HG02943 (cell line): ENCODE data around the gene TMEM131.
"Not testable (repeated sequence)": the region's sequence is repeated elsewhere in the genome, so short reads cannot be mapped to it uniquely, and the experiment has no call there.

ENCODE experiments used
- ATAC-seq: cut with Tn5 transposase; IDR thresholded peaks from one replicate; pipeline ENCODE4 v1.9.1; 2021; ENCODE audit warnings: mild to moderate bottlenecking, low read depth, moderate library complexity; ENCODE audit not compliant: unreplicated experiment

The TMEM131 gene, protein sequence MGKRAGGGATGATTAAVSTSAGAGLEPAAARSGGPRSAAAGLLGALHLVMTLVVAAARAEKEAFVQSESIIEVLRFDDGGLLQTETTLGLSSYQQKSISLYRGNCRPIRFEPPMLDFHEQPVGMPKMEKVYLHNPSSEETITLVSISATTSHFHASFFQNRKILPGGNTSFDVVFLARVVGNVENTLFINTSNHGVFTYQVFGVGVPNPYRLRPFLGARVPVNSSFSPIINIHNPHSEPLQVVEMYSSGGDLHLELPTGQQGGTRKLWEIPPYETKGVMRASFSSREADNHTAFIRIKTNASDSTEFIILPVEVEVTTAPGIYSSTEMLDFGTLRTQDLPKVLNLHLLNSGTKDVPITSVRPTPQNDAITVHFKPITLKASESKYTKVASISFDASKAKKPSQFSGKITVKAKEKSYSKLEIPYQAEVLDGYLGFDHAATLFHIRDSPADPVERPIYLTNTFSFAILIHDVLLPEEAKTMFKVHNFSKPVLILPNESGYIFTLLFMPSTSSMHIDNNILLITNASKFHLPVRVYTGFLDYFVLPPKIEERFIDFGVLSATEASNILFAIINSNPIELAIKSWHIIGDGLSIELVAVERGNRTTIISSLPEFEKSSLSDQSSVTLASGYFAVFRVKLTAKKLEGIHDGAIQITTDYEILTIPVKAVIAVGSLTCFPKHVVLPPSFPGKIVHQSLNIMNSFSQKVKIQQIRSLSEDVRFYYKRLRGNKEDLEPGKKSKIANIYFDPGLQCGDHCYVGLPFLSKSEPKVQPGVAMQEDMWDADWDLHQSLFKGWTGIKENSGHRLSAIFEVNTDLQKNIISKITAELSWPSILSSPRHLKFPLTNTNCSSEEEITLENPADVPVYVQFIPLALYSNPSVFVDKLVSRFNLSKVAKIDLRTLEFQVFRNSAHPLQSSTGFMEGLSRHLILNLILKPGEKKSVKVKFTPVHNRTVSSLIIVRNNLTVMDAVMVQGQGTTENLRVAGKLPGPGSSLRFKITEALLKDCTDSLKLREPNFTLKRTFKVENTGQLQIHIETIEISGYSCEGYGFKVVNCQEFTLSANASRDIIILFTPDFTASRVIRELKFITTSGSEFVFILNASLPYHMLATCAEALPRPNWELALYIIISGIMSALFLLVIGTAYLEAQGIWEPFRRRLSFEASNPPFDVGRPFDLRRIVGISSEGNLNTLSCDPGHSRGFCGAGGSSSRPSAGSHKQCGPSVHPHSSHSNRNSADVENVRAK (N-terminal part only)

DNA sequence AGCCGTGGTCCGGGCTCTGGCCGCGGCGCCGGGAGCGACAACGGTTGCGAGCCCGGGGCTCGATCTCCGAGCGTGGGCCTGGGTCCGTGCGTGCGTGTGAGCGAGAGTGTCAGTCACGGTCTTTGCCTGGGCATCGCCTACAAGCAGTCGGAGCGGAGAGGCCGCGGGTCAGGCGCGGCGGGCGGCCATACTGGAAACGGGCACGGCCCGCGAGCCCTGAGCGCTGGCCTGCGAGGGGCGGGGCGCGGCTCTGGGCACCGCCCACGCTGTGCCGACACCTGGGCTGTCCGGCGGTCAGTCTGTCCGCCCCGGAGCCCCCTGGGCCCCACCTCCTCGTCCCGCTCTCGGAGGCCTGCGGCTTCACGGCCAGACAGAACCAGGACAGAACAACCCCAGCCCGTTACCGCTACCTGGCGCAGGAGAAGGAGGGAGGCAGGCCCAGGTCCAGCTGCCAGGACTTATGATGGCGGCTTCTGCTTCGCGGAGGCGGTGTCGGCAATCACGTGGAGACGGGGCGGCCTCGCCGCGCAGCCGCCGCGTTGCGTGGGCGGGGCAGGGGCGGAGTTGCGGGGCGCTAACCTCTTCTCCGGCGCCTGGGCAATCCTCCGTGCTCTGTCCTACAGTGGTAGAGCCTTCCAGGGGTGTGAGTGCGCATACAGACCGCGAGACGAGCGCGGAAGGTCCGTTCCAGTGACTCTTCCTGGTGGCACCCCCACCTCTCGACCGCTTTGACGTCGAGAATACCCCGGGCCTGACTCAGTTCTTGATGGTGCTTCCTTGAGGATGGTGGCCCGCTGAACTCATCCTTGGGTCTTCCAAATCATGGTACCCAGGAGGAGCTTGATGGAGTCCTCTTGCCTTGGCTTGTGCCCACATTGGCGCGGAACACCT is at the start of gene TMEM131:
Gene TMEM131, minus strand, starts transcription at position 215 of the 891 bp plus-strand sequence. CDS start 286 bp downstream, outside the sequence.
- ATAC-seq = peak; percentile 81

DNA sequence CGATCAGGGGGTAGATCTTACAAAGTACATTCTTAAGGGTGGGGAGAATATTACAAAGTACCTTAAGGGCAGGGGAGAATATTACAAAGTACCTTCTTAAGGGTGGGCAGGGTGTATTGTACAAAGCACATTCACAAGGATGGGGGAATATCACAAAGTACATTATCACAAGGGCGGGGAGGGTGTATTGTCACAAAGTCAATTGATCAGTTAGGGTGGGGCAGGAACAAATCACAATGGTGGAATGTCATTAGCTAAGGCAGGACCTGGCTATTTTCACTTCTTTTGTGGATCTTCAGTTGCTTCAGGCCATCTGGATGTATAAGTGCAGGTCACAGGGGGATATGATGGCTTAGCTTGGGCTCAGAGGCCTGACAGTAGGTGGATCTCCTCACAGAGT is 49.0 kb upstream of the TMEM131 start:
- ATAC-seq = not testable (repeated sequence)

GRCh38 chr2:98043101-98043500 is 47.4 kb upstream of the TMEM131 start:
- ATAC-seq = no peak

- no peak for ATAC-seq
Observed at GRCh38 chr2:98040331-98040939, 44.7 kb upstream of the TMEM131 start.

DNA sequence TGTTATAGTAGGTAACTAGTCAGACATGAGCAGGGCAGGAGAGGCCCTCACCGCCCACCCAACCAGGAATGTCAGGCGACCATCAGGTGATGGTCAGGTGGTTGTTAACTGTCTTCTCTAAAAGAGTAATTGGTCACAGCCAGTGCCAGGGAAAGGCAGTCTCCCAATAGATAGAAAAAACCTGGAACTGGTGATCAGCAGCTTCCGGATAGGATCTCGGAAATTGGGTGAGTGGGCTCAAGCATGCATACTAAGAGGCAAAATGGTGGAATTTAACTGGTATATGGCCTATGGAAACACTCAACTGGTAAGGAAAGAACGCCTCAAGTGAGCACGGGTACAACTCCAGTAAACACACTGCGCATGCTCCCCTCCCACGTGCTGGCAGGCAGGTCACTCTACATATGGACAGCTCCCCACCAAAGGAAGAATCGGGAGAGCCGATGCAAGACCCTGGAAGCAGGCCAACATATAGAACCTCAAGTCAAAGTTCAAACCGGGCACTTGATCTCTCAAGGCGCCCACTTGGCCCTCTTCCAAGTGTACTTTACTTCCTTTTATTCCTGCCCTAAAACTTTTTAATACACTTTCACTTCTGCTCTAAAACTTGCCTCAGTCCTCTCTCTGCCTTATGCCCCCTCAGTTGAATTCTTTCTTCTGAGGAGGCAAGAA is 43.5 kb upstream of the TMEM131 start:
- no peak for ATAC-seq

GRCh38 chr2:98037666-98038336 is 42.1 kb upstream of the TMEM131 start:
- no peak for ATAC-seq

DNA sequence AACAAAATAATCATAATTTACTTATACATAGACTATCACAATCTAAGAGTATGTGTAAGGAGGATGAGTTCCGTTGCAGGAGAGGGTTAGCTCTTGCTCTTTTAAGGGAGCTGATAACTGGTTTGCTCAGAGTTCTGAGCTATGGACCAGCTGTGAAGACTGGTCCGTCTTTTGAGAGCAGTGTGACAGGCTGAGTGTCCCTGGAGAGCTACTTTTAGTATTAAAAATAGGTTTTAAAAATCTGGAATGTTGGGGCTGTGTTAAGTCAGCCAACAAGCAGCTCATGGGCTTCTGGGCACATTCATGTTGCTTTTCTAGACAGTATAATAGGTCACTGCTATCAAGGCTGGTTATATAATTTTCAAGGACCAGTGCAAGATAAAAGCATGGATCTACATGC is 41.5 kb upstream of the TMEM131 start:
- no peak for ATAC-seq

DNA sequence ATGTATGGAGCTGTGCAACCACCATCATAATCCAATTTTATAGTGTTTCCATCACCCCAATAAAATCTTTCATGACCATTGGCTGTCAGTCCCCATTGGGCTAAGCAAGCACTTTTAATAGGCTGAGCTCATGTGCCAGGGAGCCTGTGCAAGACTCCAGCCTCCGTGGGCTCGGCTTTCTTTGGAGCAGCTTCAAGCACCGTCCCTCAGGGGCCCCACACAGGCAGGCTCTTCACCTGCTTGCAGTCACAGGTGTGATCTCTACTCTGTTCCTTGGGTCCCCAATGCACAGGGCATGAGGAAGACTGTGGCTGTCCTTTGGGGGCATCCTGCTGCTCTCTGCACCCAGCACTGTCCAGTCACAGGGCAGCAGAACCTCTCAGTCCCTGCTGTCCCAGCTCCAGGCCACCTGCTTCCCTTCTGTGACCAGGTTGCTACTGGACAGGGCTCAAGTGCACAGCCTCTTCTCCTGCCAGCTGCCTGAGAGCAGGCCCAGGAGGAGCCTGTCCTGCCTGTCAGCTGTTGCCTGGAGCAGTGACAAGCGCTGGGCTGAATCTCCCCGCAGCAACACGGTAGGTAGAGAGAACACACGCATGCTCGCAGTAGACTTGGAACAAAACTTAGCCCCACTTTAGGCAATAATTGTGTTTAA is 40.7 kb upstream of the TMEM131 start:
- ATAC-seq = no peak

DNA sequence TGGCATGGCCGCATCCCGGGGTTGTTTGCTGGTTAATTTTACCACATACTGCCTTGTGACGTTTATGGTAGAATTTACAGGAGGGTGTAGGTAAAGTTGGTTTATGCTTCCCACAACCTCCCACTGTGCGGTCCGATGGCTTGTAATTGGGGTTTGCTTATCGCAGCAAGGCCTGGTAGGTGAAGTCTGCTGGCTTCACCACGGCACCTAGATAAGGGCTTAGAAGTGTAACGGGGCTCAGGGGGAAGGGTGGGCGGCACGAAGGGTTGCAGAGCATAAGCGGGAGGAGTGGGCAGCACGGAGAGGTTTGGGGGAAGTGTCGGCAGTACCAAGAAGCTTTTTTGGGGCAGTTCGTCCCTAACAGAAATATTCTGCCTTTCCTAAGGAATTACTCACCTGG is 39.0 kb upstream of the TMEM131 start:
- ATAC-seq = no peak

GRCh38 chr2:98032086-98032485 is 36.3 kb upstream of the TMEM131 start:
- no peak for ATAC-seq

DNA sequence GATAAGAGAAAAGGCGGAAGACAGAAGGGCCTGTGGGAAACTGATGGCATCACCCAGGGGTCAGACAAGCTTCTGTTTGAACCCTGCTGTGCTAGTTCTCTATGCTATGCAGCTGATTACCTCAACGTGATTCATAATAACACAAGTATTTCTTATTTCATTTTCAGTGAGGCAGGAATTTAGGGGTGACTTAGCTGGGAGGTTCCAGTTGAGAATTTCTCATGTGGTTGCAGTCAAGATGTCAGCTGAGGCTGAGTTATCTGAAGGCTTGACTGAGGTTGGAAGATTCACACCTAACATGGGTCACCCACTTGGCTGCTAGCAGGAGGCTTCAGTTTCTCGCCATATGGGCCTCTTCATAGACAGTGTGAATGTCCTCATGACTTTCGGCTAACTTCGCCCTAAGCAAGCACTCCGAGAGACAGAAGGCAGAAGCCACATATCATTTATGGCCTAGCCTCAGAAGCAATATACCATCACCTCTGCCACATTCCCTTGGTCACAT is 34.0 kb upstream of the TMEM131 start:
- ATAC-seq = no peak

DNA sequence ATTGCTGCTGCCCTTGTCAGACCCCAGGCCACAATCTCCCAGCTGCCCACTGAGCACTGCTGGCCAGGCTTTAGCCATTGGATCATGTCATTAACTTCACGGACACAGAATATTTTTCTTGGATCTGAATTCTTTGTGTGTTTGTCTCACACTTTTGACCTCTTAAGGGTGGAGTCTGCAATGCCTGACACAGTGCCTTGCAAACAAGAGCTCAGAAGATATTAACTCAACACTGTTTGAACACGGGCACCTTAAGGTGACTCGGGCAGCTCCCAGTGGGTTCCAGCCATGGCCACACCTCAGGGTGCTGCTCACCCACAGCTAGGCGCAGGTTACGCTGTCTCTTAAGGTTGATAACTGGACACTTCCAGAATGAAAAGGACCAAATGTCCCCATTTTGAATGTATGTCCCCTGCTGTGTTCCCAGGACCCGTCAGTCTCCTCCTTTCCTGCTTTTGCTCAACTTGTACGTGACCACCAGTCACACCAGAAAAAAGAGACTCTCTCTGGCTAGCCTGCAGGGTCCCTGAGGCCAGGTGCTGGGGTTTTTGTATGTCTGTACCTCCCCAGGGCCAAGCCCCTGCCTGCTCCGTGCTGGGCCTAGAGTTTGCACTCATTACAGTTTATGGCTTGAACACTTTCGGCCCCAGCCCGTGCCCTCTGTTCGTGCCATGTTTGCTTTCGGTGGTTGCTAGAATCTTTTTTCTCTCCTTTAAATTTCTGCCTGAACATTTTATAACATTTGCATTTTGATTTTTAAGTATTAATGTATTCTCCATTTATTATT is 33.4 kb upstream of the TMEM131 start:
- no peak for ATAC-seq

DNA sequence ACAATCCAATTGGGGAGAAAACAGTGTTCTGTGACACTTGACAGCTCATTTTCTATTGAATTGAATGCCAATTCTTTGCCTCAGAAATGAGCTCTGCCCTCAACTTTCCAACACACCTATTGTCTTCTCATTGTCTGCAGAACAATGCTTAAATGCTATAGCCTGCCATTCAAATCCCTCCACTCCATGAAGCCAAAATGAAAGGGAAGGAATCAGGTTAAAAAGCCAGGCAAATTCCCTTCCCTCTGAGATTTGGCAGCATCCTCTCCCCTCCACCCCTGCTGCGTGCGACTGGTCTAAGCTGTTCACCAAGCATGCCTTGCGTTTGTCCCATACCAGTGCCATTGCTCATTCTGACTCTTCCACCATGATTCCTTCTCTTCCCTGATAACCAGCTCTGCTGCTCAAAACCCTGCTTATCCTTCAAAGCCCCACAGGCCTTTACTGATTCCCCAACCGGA is 32.4 kb upstream of the TMEM131 start:
- no peak for ATAC-seq

DNA sequence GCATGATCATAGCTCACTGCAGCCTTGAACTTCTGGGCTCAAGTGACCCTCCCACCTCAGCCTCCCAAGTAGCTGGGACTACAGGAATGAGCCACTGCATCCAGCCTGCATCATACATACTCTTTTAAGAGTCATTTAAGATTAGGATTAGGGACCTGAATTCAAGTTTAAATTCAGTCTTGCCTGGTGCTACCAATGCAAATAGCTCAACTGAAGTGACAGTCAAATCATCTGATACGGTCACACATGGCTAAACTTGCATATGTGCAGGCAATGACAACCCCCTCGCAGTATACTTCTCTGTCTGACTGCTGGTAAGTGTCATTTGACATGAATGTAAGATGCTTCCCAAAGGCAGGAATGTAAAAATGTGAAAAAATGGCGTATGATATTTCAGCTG is 31.8 kb upstream of the TMEM131 start:
- peak; percentile 56 for ATAC-seq

DNA sequence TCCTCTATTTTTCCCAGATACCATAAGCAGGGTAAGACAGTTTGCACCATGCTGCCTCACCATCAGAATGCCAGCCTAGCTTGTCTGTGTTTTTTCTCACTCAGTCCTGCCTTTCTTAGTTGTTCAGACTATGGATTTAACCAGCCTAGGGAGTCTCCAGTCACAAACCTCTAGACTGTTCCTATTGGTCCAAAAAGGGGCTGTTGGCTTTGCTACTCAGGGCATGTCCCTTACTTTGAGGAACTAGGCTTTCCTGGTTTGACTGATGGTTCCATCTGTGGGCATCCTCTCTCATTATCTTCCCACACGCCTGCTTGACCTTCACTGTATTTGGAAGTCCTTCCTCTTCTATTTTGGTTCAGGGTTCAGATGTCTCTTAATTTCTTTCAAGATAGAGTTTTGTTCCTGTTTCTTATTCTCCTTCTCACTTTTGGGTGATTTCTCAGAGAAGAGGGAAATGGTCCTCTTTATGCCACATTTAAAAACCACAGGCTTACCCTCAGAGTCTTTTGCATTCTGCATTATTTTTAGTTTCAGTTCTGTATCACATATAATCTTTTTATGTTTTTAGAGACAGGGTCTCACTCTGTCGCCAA is 31.3 kb upstream of the TMEM131 start:
- peak; percentile 81 for ATAC-seq

GRCh38 chr2:98026292-98026691 is 30.5 kb upstream of the TMEM131 start:
- ATAC-seq = no peak
